Mucosa of rectum (tissue), 2 donors: ENCODE data around the gene PRR29.

ENCODE experiments used
- H3K27ac ChIP-seq, 2 donors: one replicate each; pipeline ENCODE4 v1.7.0; 2013; ENCODE audit warnings: inconsistent platforms in 2 of 2, low read depth in 2 of 2, low read length in 2 of 2
- H3K27me3 ChIP-seq, 2 donors: one replicate each; pipeline ENCODE4 v1.7.0; 2013; ENCODE audit warnings: low read length in 2 of 2; ENCODE audit not compliant: control insufficient read depth in 2 of 2, insufficient read depth in 2 of 2
- H3K36me3 ChIP-seq, 2 donors: one replicate each; pipeline ENCODE4 v1.7.0; 2013; ENCODE audit warnings: low read length in 2 of 2; ENCODE audit not compliant: control insufficient read depth in 2 of 2, insufficient read depth in 2 of 2
- H3K4me1 ChIP-seq, 2 donors: one replicate each; pipeline ENCODE4 v1.7.0; 2013; ENCODE audit warnings: low read length in 2 of 2, mild to moderate bottlenecking in 1 of 2; ENCODE audit not compliant: control insufficient read depth in 2 of 2, insufficient read depth in 2 of 2
- H3K4me3 ChIP-seq, 2 donors: one replicate each; pipeline ENCODE4 v1.7.0; 2013; ENCODE audit warnings: low read length in 2 of 2
- H3K9ac ChIP-seq, 2 donors: one replicate each; pipeline ENCODE4 v1.7.0; 2013; ENCODE audit warnings: low read length in 2 of 2, low read depth in 1 of 2, mild to moderate bottlenecking in 1 of 2
- H3K9me3 ChIP-seq, 2 donors: one replicate each; pipeline ENCODE4 v1.7.0; 2013; ENCODE audit warnings: low read length in 2 of 2; ENCODE audit not compliant: control insufficient read depth in 2 of 2
- donor health status: healthy.
- donor health status: Normal muscosa, but diverticular disease.

PRR29 gene

GRCh38 chr17:64045176-64045575 lies 47.0 kb downstream of the PRR29 start:
- Histone ChIP-seq H3K27ac (no peak overlapping the region), H3K27me3 (no peaks in the 10 kb centered on the region), H3K4me3 (no peak overlapping the region), H3K9ac (no peak overlapping the region), H3K9me3 (no peaks in the 10 kb centered on the region), H3K4me1 (no peaks in the 10 kb centered on the region), H3K36me3 (peaks cover 58 to 67% of the 10 kb centered on the region in 2 donors)

- Histone ChIP-seq H3K27ac (no peak overlapping the region), H3K4me1 (no peaks in the 10 kb centered on the region), H3K4me3 (no peak overlapping the region), H3K9ac (no peak overlapping the region), H3K36me3 (peaks cover 73 to 79% of the 10 kb centered on the region in 2 donors), H3K9me3 (no peaks in the 10 kb centered on the region), H3K27me3 (no peaks in the 10 kb centered on the region)
Measured at GRCh38 chr17:64048805-64049204, 50.7 kb downstream of the PRR29 start.

GRCh38 chr17:64051153-64051552 lies 53.0 kb downstream of the PRR29 start:
- Histone ChIP-seq H3K4me1 (no peaks in the 10 kb centered on the region), H3K27me3 (no peaks in the 10 kb centered on the region), H3K9me3 (no peaks in the 10 kb centered on the region), H3K4me3 (no peak overlapping the region), H3K27ac (no peak overlapping the region), H3K36me3 (peaks cover 74 to 75% of the 10 kb centered on the region in 2 donors), H3K9ac (no peak overlapping the region)

GRCh38 chr17:64053101-64053500 lies 55.0 kb downstream of the PRR29 start:
- no peaks in the 10 kb centered on the region for H3K27me3 ChIP-seq
- H3K36me3 ChIP-seq = peaks cover 74 to 76% of the 10 kb centered on the region in 2 donors
- no peak overlapping the region for H3K4me3 ChIP-seq
- no peaks in the 10 kb centered on the region for H3K9me3 ChIP-seq
- no peak overlapping the region for H3K9ac ChIP-seq
- no peaks in the 10 kb centered on the region for H3K4me1 ChIP-seq
- H3K27ac ChIP-seq = no peak overlapping the region
